Airway epithelial cell (primary cell): ENCODE measurements around the gene PSMD2. TPM values are rescaled to one million over a fixed set of nuclear protein-coding genes. Genes with fewer than 3 reads are reported as not detected.

Source experiments
- total RNA-seq: library from RNA; depleted of rRNA; stranded (reverse); fragments of >200 nt; gene quantifications from 2 replicates; pipeline ENCODE4 v1.2.3, GENCODE V29; 2015

Gene PSMD2
- 478 and 595 TPM in 2 replicates for total RNA-seq

GRCh38 chr3:184298759-184299487 lies at the start of gene PSMD2:
Gene PSMD2 (plus strand): TSS chr3:184299241. CDS start chr3:184299267, 26 bp downstream.

GRCh38 chr3:184249412-184250166 lies 49.5 kb upstream of the PSMD2 start, which contains the start of gene EEF1AKMT4:
Gene EEF1AKMT4 (plus strand): TSS chr3:184249672. CDS start chr3:184249695, 23 bp downstream.

GRCh38 chr3:184261270-184261853 lies 37.7 kb upstream of the PSMD2 start, which contains the start of gene CAMK2N2:
Gene CAMK2N2 (minus strand): TSS chr3:184261553. CDS start chr3:184261285, 268 bp downstream.

GRCh38 chr3:184275961-184276910 lies 22.8 kb upstream of the PSMD2 start, which contains the start of gene ECE2:
Gene ECE2 (plus strand): TSS chr3:184276022. CDS start chr3:184276154, 132 bp downstream.

GRCh38 chr3:184314363-184314699 lies 15.3 kb downstream of the PSMD2 start, which contains the start of gene EIF4G1:
Gene EIF4G1 (plus strand): TSS chr3:184314606. CDS start chr3:184315797, 1,191 bp downstream.

GRCh38 chr3:184337399-184337714 lies 38.3 kb downstream of the PSMD2 start, which contains the start of gene FAM131A:
Gene FAM131A (plus strand): TSS chr3:184337600. CDS start chr3:184337631, 31 bp downstream.

Other genes with a start within 250 kb of the PSMD2 start
- gene HTR3C, start 246.2 kb upstream of the PSMD2 start, total RNA-seq: not detected in 2 replicates
- not detected in 2 replicates for gene HTR3E, start 202.2 kb upstream of the PSMD2 start, total RNA-seq
- gene EIF2B5, start 163.9 kb upstream of the PSMD2 start, total RNA-seq: 25.4 and 40.7 TPM in 2 replicates
- 21.9 and 30.9 TPM in 2 replicates for gene DVL3, start 143.9 kb upstream of the PSMD2 start, total RNA-seq
- gene AP2M1, start 124.4 kb upstream of the PSMD2 start, total RNA-seq: 249 and 343 TPM in 2 replicates
- 37.8 and 40.1 TPM in 2 replicates for gene ABCF3, start 113.0 kb upstream of the PSMD2 start, total RNA-seq
- not detected in 2 replicates for gene VWA5B2, start 69.7 kb upstream of the PSMD2 start, total RNA-seq
- 82.5 and 89.1 TPM in 2 replicates for gene ALG3, start 50.3 kb upstream of the PSMD2 start, total RNA-seq
- 16.6 and 19.6 TPM in 2 replicates for gene EEF1AKMT4, start 49.6 kb upstream of the PSMD2 start, total RNA-seq
- 0.07 TPM in 1 of 2 replicates, not detected in the other for gene CAMK2N2, start 37.7 kb upstream of the PSMD2 start, total RNA-seq
- not detected in 2 replicates for gene ECE2, start 23.2 kb upstream of the PSMD2 start, total RNA-seq
- gene EIF4G1, start 15.4 kb downstream of the PSMD2 start, total RNA-seq: 479 and 515 TPM in 2 replicates
- gene FAM131A, start 38.4 kb downstream of the PSMD2 start, total RNA-seq: 24.9 and 36.7 TPM in 2 replicates
- gene CLCN2, start 62.4 kb downstream of the PSMD2 start, total RNA-seq: 6.4 and 7.9 TPM in 2 replicates
- 114 and 182 TPM in 2 replicates for gene POLR2H, start 62.5 kb downstream of the PSMD2 start, total RNA-seq
- gene THPO, start 79.0 kb downstream of the PSMD2 start, total RNA-seq: not detected in 2 replicates
- gene CHRD, start 80.8 kb downstream of the PSMD2 start, total RNA-seq: not detected in 2 replicates